ENCODE measurements around the gene ABHD16A.

- TF ChIP-seq CTCF (IDR thresholded peaks at IDR 0.05; ENCODE audit: low read depth, low read length): no peak
- TF ChIP-seq POLR2A (IDR thresholded peaks at IDR 0.05; ENCODE audit: extremely low read depth, insufficient read length): no peak
Observed at GRCh38 chr6:31733734-31734133, 30.6 kb upstream of the ABHD16A start.
